B cell (primary cell): ENCODE measurements around the gene SMIM35.

Source experiments
- CTCF ChIP-seq: fragments of 200-600 bp; IDR thresholded peaks from one replicate; pipeline ENCODE4 v1.8.0; 2022; ENCODE audit warnings: antibody characterized with exemption, mild to moderate bottlenecking
- EZH2 ChIP-seq: IDR thresholded peaks from 2 replicates; pipeline ENCODE4 v1.6.1; 2012; ENCODE audit warnings: borderline replicate concordance, low read depth, mild to moderate bottlenecking, moderate library complexity, low read length; ENCODE audit not compliant: insufficient read depth, poor library complexity, severe bottlenecking

DNA sequence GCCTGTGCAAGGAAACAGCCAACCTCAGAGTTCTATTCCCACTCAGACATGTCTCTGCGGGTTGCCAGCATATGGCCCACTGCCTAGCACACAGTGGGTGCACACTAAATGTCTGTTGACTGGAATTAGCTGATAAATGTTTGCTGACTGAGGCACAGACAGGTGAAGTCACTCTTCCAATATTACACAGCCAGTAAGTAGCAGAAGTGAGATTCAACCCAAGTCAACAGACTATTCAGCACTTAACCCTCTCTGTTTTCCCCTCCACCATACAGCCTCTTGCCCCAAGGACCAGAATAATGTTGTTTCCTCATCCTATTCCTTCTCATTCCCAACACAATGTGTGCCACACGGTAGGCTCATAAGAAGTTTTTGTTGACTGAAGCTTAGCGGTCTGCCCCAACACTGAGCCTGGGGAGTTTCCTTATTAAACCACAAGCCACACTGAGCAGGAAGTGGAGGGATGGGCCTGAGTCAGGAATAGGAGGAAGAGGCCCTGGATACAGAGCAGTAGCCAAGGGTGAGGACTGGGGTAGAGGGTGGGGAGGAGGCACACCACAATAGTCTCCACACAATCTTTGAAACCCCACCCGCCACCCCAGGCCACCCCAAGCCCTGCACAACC is 116.3 kb downstream of the SMIM35 start:
- TF ChIP-seq CTCF (no peak), EZH2 (no peak)
